ENCODE data around the gene ABLIM3. TPM values are rescaled to one million over a fixed set of nuclear protein-coding genes. Genes with fewer than 3 reads are reported as not detected.

Gene ABLIM3
- total and polyA plus RNA-seq, 10 of the 15 experiments (the other 5 are each of a cell fraction or from before 2014, with no cell fraction given): 0.03 TPM; not detected in 9

DNA sequence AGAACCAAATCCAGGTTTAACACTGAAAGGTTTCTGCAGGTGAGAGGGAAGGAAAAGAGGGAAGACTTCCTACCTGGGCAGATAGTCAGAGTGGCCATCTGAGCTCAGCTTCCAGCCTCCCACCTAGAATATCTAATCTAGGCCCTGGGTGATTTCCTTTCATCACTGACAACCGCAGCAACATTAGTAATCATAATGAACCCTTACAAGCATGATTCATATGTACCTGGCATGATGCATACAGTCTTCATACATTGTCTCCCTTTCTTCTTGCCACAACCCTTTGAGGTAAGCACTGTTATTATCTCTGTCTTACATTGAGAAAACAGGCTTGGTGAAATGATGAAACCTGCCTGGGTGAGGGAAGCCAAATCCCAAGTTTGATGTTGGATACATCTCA is 143.9 kb downstream of the ABLIM3 start:
- RAD21 ChIA-PET (ENCODE audit: unreplicated experiment): no interaction called here
- CTCF ChIA-PET: no interaction called here
- no peak overlapping the region for H3K9ac ChIP-seq (ENCODE audit: control insufficient read depth, insufficient read depth, low read length)
- no peak for ATAC-seq
- in situ Hi-C loops (cut with MboI): no loop called here
- intact Hi-C loops (cut with micrococcal nuclease; ENCODE audit: unreplicated experiment): no loop called here
- no peak for FAIRE-seq
- H3K4me1 ChIP-seq (ENCODE audit: control insufficient read depth, insufficient read depth, low read length): no peaks in the 10 kb centered on the region
- H3K9me3 ChIP-seq (replicated peaks; ENCODE audit: control insufficient read depth, insufficient read depth, low read length): no peaks in the 10 kb centered on the region
- no peak overlapping the region for H3K4me2 ChIP-seq (ENCODE audit: control insufficient read depth, insufficient read depth)
- TF ChIP-seq RUNX3 (IDR thresholded peaks at IDR 0.05; ENCODE audit: low read length): no peak
- no peak for TF ChIP-seq ASH2L (IDR thresholded peaks at IDR 0.05; ENCODE audit: borderline replicate concordance, low read depth)
- TF ChIP-seq MXI1 (IDR thresholded peaks at IDR 0.05; ENCODE audit: low read depth, low read length): no peak
- TF ChIP-seq, protein P1, sequence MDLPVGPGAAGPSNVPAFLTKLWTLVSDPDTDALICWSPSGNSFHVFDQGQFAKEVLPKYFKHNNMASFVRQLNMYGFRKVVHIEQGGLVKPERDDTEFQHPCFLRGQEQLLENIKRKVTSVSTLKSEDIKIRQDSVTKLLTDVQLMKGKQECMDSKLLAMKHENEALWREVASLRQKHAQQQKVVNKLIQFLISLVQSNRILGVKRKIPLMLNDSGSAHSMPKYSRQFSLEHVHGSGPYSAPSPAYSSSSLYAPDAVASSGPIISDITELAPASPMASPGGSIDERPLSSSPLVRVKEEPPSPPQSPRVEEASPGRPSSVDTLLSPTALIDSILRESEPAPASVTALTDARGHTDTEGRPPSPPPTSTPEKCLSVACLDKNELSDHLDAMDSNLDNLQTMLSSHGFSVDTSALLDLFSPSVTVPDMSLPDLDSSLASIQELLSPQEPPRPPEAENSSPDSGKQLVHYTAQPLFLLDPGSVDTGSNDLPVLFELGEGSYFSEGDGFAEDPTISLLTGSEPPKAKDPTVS (IDR thresholded peaks at IDR 0.05; ENCODE audit: low read depth, low read length): no peak
- TF ChIP-seq, protein P2, sequence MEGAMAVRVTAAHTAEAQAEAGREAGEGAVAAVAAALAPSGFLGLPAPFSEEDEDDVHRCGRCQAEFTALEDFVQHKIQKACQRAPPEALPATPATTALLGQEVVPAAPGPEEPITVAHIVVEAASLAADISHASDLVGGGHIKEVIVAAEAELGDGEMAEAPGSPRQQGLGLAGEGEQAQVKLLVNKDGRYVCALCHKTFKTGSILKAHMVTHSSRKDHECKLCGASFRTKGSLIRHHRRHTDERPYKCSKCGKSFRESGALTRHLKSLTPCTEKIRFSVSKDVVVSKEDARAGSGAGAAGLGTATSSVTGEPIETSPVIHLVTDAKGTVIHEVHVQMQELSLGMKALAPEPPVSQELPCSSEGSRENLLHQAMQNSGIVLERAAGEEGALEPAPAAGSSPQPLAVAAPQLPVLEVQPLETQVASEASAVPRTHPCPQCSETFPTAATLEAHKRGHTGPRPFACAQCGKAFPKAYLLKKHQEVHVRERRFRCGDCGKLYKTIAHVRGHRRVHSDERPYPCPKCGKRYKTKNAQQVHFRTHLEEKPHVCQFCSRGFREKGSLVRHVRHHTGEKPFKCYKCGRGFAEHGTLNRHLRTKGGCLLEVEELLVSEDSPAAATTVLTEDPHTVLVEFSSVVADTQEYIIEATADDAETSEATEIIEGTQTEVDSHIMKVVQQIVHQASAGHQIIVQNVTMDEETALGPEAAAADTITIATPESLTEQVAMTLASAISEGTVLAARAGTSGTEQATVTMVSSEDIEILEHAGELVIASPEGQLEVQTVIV (IDR thresholded peaks at IDR 0.05; ENCODE audit: borderline replicate concordance, partially characterized antibody): no peak
- TF ChIP-seq SIX5 (IDR thresholded peaks at IDR 0.05; ENCODE audit: low read depth, low read length, severe bottlenecking): no peak
- no peak for TF ChIP-seq HCFC1 (IDR thresholded peaks at IDR 0.05; ENCODE audit: low read length)
- no peak for TF ChIP-seq PAX8 (IDR thresholded peaks at IDR 0.05)
- no peak for TF ChIP-seq ATF7 (IDR thresholded peaks at IDR 0.05; ENCODE audit: low read depth)
- TF ChIP-seq ZNF274 (IDR thresholded peaks at IDR 0.05; ENCODE audit: insufficient read depth, insufficient read length): no peak
- TF ChIP-seq MEF2A (IDR thresholded peaks at IDR 0.05; ENCODE audit: insufficient read depth, low read depth, low read length): no peak
- TF ChIP-seq IRF4 (IDR thresholded peaks at IDR 0.05; ENCODE audit: low read depth, low read length): no peak
- TF ChIP-seq SMC3 (IDR thresholded peaks at IDR 0.05; ENCODE audit: borderline replicate concordance, low read length): no peak
- TF ChIP-seq TARDBP (IDR thresholded peaks at IDR 0.05; ENCODE audit: borderline replicate concordance): no peak
- TF ChIP-seq GABPA (IDR thresholded peaks at IDR 0.05; ENCODE audit: low read depth): no peak
- no peak for TF ChIP-seq ZNF622 (IDR thresholded peaks at IDR 0.05)
- TF ChIP-seq JUND (IDR thresholded peaks at IDR 0.05; ENCODE audit: low read depth, low read length): no peak
- TF ChIP-seq, protein P3, sequence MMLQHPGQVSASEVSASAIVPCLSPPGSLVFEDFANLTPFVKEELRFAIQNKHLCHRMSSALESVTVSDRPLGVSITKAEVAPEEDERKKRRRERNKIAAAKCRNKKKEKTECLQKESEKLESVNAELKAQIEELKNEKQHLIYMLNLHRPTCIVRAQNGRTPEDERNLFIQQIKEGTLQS (IDR thresholded peaks at IDR 0.05; ENCODE audit: borderline replicate concordance, extremely low read depth, low read depth, low read length): no peak
- TF ChIP-seq HDAC6 (IDR thresholded peaks at IDR 0.05; ENCODE audit: unreplicated experiment): no peak
- no peak overlapping the region for H2AFZ ChIP-seq (ENCODE audit: control insufficient read depth, low read depth, low read length)
- no peaks in the 10 kb centered on the region for H3K36me3 ChIP-seq (ENCODE audit: control insufficient read depth in 2 of 2, insufficient read depth in 2 of 2, low read length in 1 of 2)
- H4K20me1 ChIP-seq (ENCODE audit: control insufficient read depth, insufficient read depth): no peaks in the 10 kb centered on the region
- no peak overlapping the region for H3K4me3 ChIP-seq
- WGBS (ENCODE audit: insufficient coverage, insufficient replicate concordance, low lambda C conversion rate, missing lambda C conversion rate): 59% methylated on average over 1 of the region's 1 CpG
- H3K27me3 ChIP-seq (replicated peaks in 1 of 2; ENCODE audit: control insufficient read depth in 2 of 2, insufficient read depth in 2 of 2, low read length in 1 of 2): peaks cover 0 to 1% of the 10 kb centered on the region in 2 experiments; a peak in 2 of 4 replicates
- H3K27ac ChIP-seq (ENCODE audit: control insufficient read depth, insufficient read depth): no peak overlapping the region
- BruUV-seq (replicated peaks): no TSS peak
- SMC1A ChIA-PET (ENCODE audit: uncharacterized antibody, unreplicated experiment): no interaction called here
- H3K79me2 ChIP-seq (ENCODE audit: control insufficient read depth, insufficient read depth, low read length): no peaks in the 10 kb centered on the region
- no peak for DNase-seq (ENCODE audit: low read depth, low spot score)
- POLR2A ChIA-PET: no interaction called here
